ENCODE data around the gene PPP2R2B. TPM values are rescaled to one million over a fixed set of nuclear protein-coding genes. Genes with fewer than 3 reads are reported as not detected.

Gene PPP2R2B
- total RNA-seq, 1 donor from 2014 or later = 0.95 TPM

GRCh38 chr5:146778261-146778660, 100.3 kb downstream of the PPP2R2B start:
- no peaks in the 10 kb centered on the region for H3K4me1 ChIP-seq
- TF ChIP-seq CTCF (IDR thresholded peaks at IDR 0.05) = no peak
- DNase-seq (no peak), ATAC-seq (no peak)
- no peaks in the 10 kb centered on the region for H3K36me3 ChIP-seq
- H3K4me3 ChIP-seq = no peak overlapping the region
- H3K9me3 ChIP-seq = no peaks in the 10 kb centered on the region
- no peaks in the 10 kb centered on the region for H3K27me3 ChIP-seq (ENCODE audit: low read depth)
- no peak overlapping the region for H3K27ac ChIP-seq
- intact Hi-C loops (cut with DNase I) = no loop called here

GRCh38 chr5:146772881-146773466, 105.6 kb downstream of the PPP2R2B start:
- H3K27ac ChIP-seq = no peak overlapping the region
- DNase-seq = no peak
- intact Hi-C loops (cut with DNase I) = no loop called here
- no peak overlapping the region for H3K4me3 ChIP-seq
- ATAC-seq = no peak
- no peaks in the 10 kb centered on the region for H3K9me3 ChIP-seq
- H3K36me3 ChIP-seq = no peaks in the 10 kb centered on the region
- TF ChIP-seq CTCF (IDR thresholded peaks at IDR 0.05) = no peak
- H3K4me1 ChIP-seq = no peaks in the 10 kb centered on the region
- H3K27me3 ChIP-seq (ENCODE audit: low read depth) = no peaks in the 10 kb centered on the region

- H3K27me3 ChIP-seq (ENCODE audit: low read depth) = no peaks in the 10 kb centered on the region
- ATAC-seq (no peak), DNase-seq (no peak)
- no peaks in the 10 kb centered on the region for H3K9me3 ChIP-seq
- H3K36me3 ChIP-seq = no peaks in the 10 kb centered on the region
- no peak for TF ChIP-seq CTCF (IDR thresholded peaks at IDR 0.05)
- H3K4me3 ChIP-seq = no peak overlapping the region
- intact Hi-C loops (cut with DNase I) = no loop called here
- no peak overlapping the region for H3K27ac ChIP-seq
- no peaks in the 10 kb centered on the region for H3K4me1 ChIP-seq
Observed at GRCh38 chr5:146770980-146771379, 107.6 kb downstream of the PPP2R2B start.

GRCh38 chr5:146770546-146770945, 108.0 kb downstream of the PPP2R2B start:
- no peak overlapping the region for H3K27ac ChIP-seq
- no peaks in the 10 kb centered on the region for H3K4me1 ChIP-seq
- DNase-seq (no peak), ATAC-seq (no peak)
- H3K9me3 ChIP-seq = no peaks in the 10 kb centered on the region
- no peaks in the 10 kb centered on the region for H3K27me3 ChIP-seq (ENCODE audit: low read depth)
- H3K36me3 ChIP-seq = no peaks in the 10 kb centered on the region
- intact Hi-C loops (cut with DNase I) = no loop called here
- TF ChIP-seq CTCF (IDR thresholded peaks at IDR 0.05) = no peak
- no peak overlapping the region for H3K4me3 ChIP-seq

- Histone ChIP-seq H3K9me3 (no peaks in the 10 kb centered on the region), H3K4me3 (no peak overlapping the region), H3K36me3 (no peaks in the 10 kb centered on the region), H3K27me3 (ENCODE audit: low read depth) (no peaks in the 10 kb centered on the region), H3K27ac (no peak overlapping the region), H3K4me1 (no peaks in the 10 kb centered on the region)
- ATAC-seq (no peak), DNase-seq (no peak)
- no peak for TF ChIP-seq CTCF (IDR thresholded peaks at IDR 0.05)
- intact Hi-C loops (cut with DNase I) = no loop called here
Observed at GRCh38 chr5:146767534-146767933, 111.0 kb downstream of the PPP2R2B start.

GRCh38 chr5:146766013-146766412, 112.5 kb downstream of the PPP2R2B start:
- DNase-seq (no peak), ATAC-seq (no peak)
- no peak for TF ChIP-seq CTCF (IDR thresholded peaks at IDR 0.05)
- H3K4me1 ChIP-seq = no peaks in the 10 kb centered on the region
- no peak overlapping the region for H3K27ac ChIP-seq
- intact Hi-C loops (cut with DNase I) = no loop called here
- H3K4me3 ChIP-seq = no peak overlapping the region
- no peaks in the 10 kb centered on the region for H3K36me3 ChIP-seq
- H3K27me3 ChIP-seq (ENCODE audit: low read depth) = no peaks in the 10 kb centered on the region
- no peaks in the 10 kb centered on the region for H3K9me3 ChIP-seq
